Activated naive CD4-positive, alpha-beta T cell (primary cell): ENCODE results near the gene ARID1A.
"Not testable (repeated sequence)": the region's sequence is repeated elsewhere in the genome, so short reads cannot be mapped to it uniquely, and the experiment has no call there.

Experiments used
- DNase-seq, 4 experiments: peaks; one replicate each; lab custom pipeline; 2025; lab: John Stamatoyannopoulos, UW

The ARID1A gene

GRCh38 chr1:26695356-26696118, at the start of gene ARID1A:
TSS of gene ARID1A (plus strand) at chr1:26696015. CDS start at chr1:26696404, 389 bp downstream.
- DNase-seq, result peak; percentile 80 to 95 (median 91)

- DNase-seq, result no peak
These were observed 31.0 kb upstream of the ARID1A start for GRCh38 chr1:26664802-26665201.

- no peak for DNase-seq
These were observed 29.0 kb upstream of the ARID1A start for GRCh38 chr1:26666855-26667254.

GRCh38 chr1:26668106-26668786, 27.6 kb upstream of the ARID1A start:
- DNase-seq, result not testable (repeated sequence)

GRCh38 chr1:26677306-26678115, 18.3 kb upstream of the ARID1A start:
- DNase-seq, result peak in 2 of 4 experiments; percentile 10 to 22

GRCh38 chr1:26684763-26685508, 10.9 kb upstream of the ARID1A start:
- DNase-seq, result no peak

GRCh38 chr1:26686795-26687194, 9.0 kb upstream of the ARID1A start:
- DNase-seq, result no peak

- no peak for DNase-seq
These were observed 6.3 kb upstream of the ARID1A start for GRCh38 chr1:26689504-26689903.

GRCh38 chr1:26690157-26690556, 5.7 kb upstream of the ARID1A start:
- DNase-seq, result no peak

- DNase-seq, result no peak
These were observed 5.2 kb upstream of the ARID1A start for GRCh38 chr1:26690576-26691031.

- DNase-seq, result peak; percentile 28 to 65 (median 48)
These were observed 3.5 kb upstream of the ARID1A start for GRCh38 chr1:26692211-26692792.

GRCh38 chr1:26692793-26693490, 2.9 kb upstream of the ARID1A start:
- peak; percentile 50 to 72 (median 62) for DNase-seq

GRCh38 chr1:26693599-26694572, 1.9 kb upstream of the ARID1A start:
- DNase-seq, result no peak

- DNase-seq, result no peak
These were observed 1.0 kb upstream of the ARID1A start for GRCh38 chr1:26694638-26695355.

- DNase-seq, result peak in 2 of 4 experiments; percentile 46 to 60
These were observed 371 bp downstream of the ARID1A start for GRCh38 chr1:26696119-26696653.

GRCh38 chr1:26696654-26697430, 1.0 kb downstream of the ARID1A start:
- peak; percentile 20 to 57 (median 40) for DNase-seq

- no peak for DNase-seq
These were observed 1.7 kb downstream of the ARID1A start for GRCh38 chr1:26697431-26697977.
